Naive thymus-derived CD4-positive, alpha-beta T cell (primary cell): Measurements from ENCODE around the gene SUGCT. TPM values are rescaled to one million over a fixed set of nuclear protein-coding genes. Genes with fewer than 3 reads are reported as not detected.
"Not testable (repeated sequence)": the region's sequence is repeated elsewhere in the genome, so short reads cannot be mapped to it uniquely, and the experiment has no call there.

Experiments
- ATAC-seq: fragments of 150-1000 bp; cut with Tn5 transposase; 2 replicates; pipeline ENCODE4 v1.10.0; 2021; ENCODE audit warnings: mild to moderate bottlenecking, moderate library complexity
- CTCF ChIA-PET: fragments of 350-600 bp; sonication (Branson Sonifier 250); formaldehyde crosslinking; loops from one replicate; lab custom pipeline; 2021; ENCODE audit warnings: antibody characterized with exemption; lab: Charles Lee
- POLR2A ChIA-PET: fragments of 350-600 bp; sonication (Branson Sonifier 250); formaldehyde crosslinking; loops from one replicate; lab custom pipeline; 2021; ENCODE audit warnings: antibody characterized with exemption, inconsistent platforms; lab: Charles Lee
- DNase-seq, 9 donors: peaks; one replicate each; pipeline versions ENCODE4 v3.0.0 to v3.0.0-alpha.2; 2020 to 2022; ENCODE audit warnings: mixed read lengths in 1 of 9
- H3K27ac ChIP-seq: one replicate; pipeline ENCODE4 v1.7.0; 2013; ENCODE audit warnings: mild to moderate bottlenecking, low read depth, low read length, moderate library complexity
- H3K27me3 ChIP-seq, 2 donors: one replicate each; pipeline ENCODE4 v1.7.0; 2013; ENCODE audit warnings: low read length in 2 of 2, mild to moderate bottlenecking in 2 of 2, moderate library complexity in 2 of 2; ENCODE audit not compliant: control insufficient read depth in 2 of 2, insufficient read depth in 2 of 2
- H3K36me3 ChIP-seq, 3 experiments: 1 replicate in 2 of 3; 2 replicates in 1 of 3; pipeline ENCODE4 v1.7.0; 2013; ENCODE audit warnings: low read length in 3 of 3, mild to moderate bottlenecking in 3 of 3, moderate library complexity in 1 of 3; ENCODE audit not compliant: insufficient read depth in 3 of 3, control insufficient read depth in 2 of 3
- H3K4me1 ChIP-seq, 2 donors: one replicate each; pipeline ENCODE4 v1.7.0; 2013; ENCODE audit warnings: low read length in 2 of 2, mild to moderate bottlenecking in 2 of 2, moderate library complexity in 1 of 2; ENCODE audit not compliant: control insufficient read depth in 2 of 2, insufficient read depth in 2 of 2
- H3K4me3 ChIP-seq: 2 replicates; pipeline ENCODE4 v1.7.0; 2013; ENCODE audit warnings: mild to moderate bottlenecking, low read length
- H3K9me3 ChIP-seq, 3 experiments: 1 replicate in 2 of 3; 2 replicates in 1 of 3; pipeline ENCODE4 v1.7.0; 2013; ENCODE audit warnings: low read length in 3 of 3; ENCODE audit not compliant: control insufficient read depth in 2 of 3
- H3K27ac Mint-ChIP-seq, 9 donors: one replicate each; pipeline ENCODE4 v1.8.0; 2020 to 2022; ENCODE audit warnings: mixed read lengths in 9 of 9, mild to moderate bottlenecking in 8 of 9, moderate library complexity in 5 of 9, inconsistent platforms in 2 of 9
- H3K27me3 Mint-ChIP-seq, 5 donors: one replicate each; pipeline ENCODE4 v1.8.0; 2021 to 2022; ENCODE audit warnings: mixed read lengths in 5 of 5, mild to moderate bottlenecking in 1 of 5
- H3K36me3 Mint-ChIP-seq, 5 donors: one replicate each; pipeline ENCODE4 v1.8.0; 2020 to 2022; ENCODE audit warnings: mixed read lengths in 5 of 5, mild to moderate bottlenecking in 3 of 5, inconsistent platforms in 1 of 5
- H3K4me1 Mint-ChIP-seq, 7 donors: one replicate each; pipeline ENCODE4 v1.8.0; 2020 to 2022; ENCODE audit warnings: mixed read lengths in 7 of 7, mild to moderate bottlenecking in 3 of 7, inconsistent platforms in 1 of 7
- H3K4me3 Mint-ChIP-seq, 10 donors: one replicate each; pipeline ENCODE4 v1.8.0; 2020 to 2022; ENCODE audit warnings: mild to moderate bottlenecking in 10 of 10, mixed read lengths in 10 of 10, moderate library complexity in 6 of 10, inconsistent platforms in 2 of 10
- H3K9me3 Mint-ChIP-seq, 11 donors: one replicate each; pipeline ENCODE4 v1.8.0; 2020 to 2022; ENCODE audit warnings: mixed read lengths in 11 of 11, mild to moderate bottlenecking in 4 of 11, inconsistent platforms in 1 of 11, moderate library complexity in 1 of 11
- intact Hi-C, 2 donors: fragments of 100-400 bp; cut with micrococcal nuclease; formaldehyde crosslinking; loops; one replicate each; pipeline ENCODE4 v1.15.1; 2023
- polyA plus RNA-seq, 2 donors: library from polyadenylated mRNA; unstranded; fragments of 300-500 nt; fragmentation: Illumina TruSeq; gene quantifications; one replicate each; pipeline ENCODE4 v1.2.3, GENCODE V29; 2021
- total RNA-seq, 6 experiments: library from RNA in 5 of 6; stranded (reverse) in 5 of 6; gene quantifications; 1 replicate in 5 of 6; 2 replicates in 1 of 6; pipeline ENCODE4 v1.2.3 and lab custom pipeline; 2021 to 2026

Gene SUGCT
- total and polyA plus RNA-seq, 7 experiments from 2014 or later: 0.95 to 2.7 (median 2.2) TPM; not detected in 1

DNA sequence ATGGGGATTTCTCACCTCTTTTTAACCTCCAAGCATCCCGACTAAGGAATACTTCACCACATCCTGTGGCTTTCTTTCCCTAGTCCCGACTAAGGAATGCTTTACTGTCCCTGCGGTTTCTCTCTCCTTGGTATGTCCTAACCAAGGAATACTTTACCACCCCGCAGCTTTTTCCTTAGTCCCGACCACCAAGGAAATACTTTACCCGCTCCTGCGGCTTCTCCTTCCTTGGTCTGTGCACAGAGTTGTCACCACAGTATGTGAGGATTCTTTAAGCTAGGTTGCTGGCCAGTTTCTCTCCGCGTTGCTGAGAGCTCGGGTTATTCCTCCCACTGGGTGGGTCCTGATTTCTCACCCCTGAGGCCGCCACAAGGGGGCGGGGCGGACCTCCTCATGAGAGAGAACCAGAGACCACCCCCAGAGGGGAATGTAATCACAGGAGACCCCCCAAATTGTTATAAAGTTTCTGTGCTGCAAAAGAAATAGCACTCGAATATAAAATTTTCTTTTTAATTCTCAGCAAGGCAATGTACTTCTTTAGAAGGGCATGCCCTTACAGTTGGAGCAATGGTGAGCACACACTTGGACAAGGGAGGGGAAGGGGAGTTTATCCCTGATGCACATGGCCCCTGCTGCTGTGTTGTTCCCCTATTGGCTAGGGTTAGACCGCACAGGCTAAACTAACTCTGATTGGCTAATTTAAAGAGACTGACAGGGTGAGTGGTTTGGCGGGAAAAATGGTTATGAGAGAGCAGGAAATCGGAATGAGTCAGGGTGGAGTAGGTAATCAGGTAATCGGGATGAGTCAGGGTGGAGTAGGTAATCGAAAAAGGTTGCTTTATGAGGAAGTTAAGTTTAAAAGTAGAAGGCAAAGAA is 12.8 kb downstream of the SUGCT start:
- H3K4me1 Mint-ChIP-seq: peaks cover 0 to 3% (median 0%) of the 10 kb centered on the region in 7 donors
- Histone ChIP-seq H3K9me3 (no peaks in the 10 kb centered on the region), H3K4me1 (no peaks in the 10 kb centered on the region), H3K4me3 (no peak overlapping the region), H3K27me3 (no peaks in the 10 kb centered on the region), H3K27ac (no peak overlapping the region), H3K36me3 (no peaks in the 10 kb centered on the region)
- no peak overlapping the region for H3K4me3 Mint-ChIP-seq
- peaks cover 0 to 12% (median 4%) of the 10 kb centered on the region in 5 donors for H3K36me3 Mint-ChIP-seq
- POLR2A ChIA-PET: no interaction called here
- peaks cover 4 to 19% (median 11%) of the 10 kb centered on the region in 5 donors for H3K27me3 Mint-ChIP-seq
- peak overlapping the region in 1 of 9 donors; percentile 23 for H3K27ac Mint-ChIP-seq
- CTCF ChIA-PET: no interaction called here
- ATAC-seq: no peak
- DNase-seq: no peak
- peaks cover 0 to 4% (median 0%) of the 10 kb centered on the region in 11 donors for H3K9me3 Mint-ChIP-seq
- intact Hi-C loops: no loop called here

- H3K4me1 ChIP-seq, H3K27me3 ChIP-seq, H3K9me3 ChIP-seq, DNase-seq, H3K9me3 Mint-ChIP-seq, H3K36me3 ChIP-seq, intact Hi-C loops, CTCF ChIA-PET, H3K4me3 ChIP-seq, H3K4me3 Mint-ChIP-seq, POLR2A ChIA-PET, ATAC-seq, H3K27ac ChIP-seq, H3K4me1 Mint-ChIP-seq: not testable (repeated sequence)
- peaks cover 4 to 19% (median 11%) of the 10 kb centered on the region in 5 donors for H3K27me3 Mint-ChIP-seq
- peak overlapping the region in 1 of 9 donors; percentile 23 for H3K27ac Mint-ChIP-seq
- peaks cover 0 to 12% (median 4%) of the 10 kb centered on the region in 5 donors for H3K36me3 Mint-ChIP-seq
Observed at GRCh38 chr7:40148247-40148580, 13.4 kb downstream of the SUGCT start.

GRCh38 chr7:40148671-40149070 is 13.9 kb downstream of the SUGCT start:
- H3K9me3 Mint-ChIP-seq: peaks cover 0 to 4% (median 0%) of the 10 kb centered on the region in 11 donors
- H3K4me1 ChIP-seq: no peaks in the 10 kb centered on the region
- peaks cover 0 to 3% (median 0%) of the 10 kb centered on the region in 7 donors for H3K4me1 Mint-ChIP-seq
- no peaks in the 10 kb centered on the region for H3K27me3 ChIP-seq
- ATAC-seq: no peak
- no peak overlapping the region for H3K27ac ChIP-seq
- peaks cover 0 to 9% (median 3%) of the 10 kb centered on the region in 5 donors for H3K36me3 Mint-ChIP-seq
- ChIA-PET POLR2A (no interaction called here), CTCF (no interaction called here)
- H3K4me3 Mint-ChIP-seq: no peak overlapping the region
- H3K9me3 ChIP-seq: no peaks in the 10 kb centered on the region
- no peaks in the 10 kb centered on the region for H3K36me3 ChIP-seq
- intact Hi-C loops: no loop called here
- no peak overlapping the region for H3K4me3 ChIP-seq
- peaks cover 4 to 15% (median 7%) of the 10 kb centered on the region in 5 donors for H3K27me3 Mint-ChIP-seq
- H3K27ac Mint-ChIP-seq: no peak overlapping the region
- DNase-seq: no peak

- intact Hi-C loops: no loop called here
- Histone ChIP-seq H3K27ac (no peak overlapping the region), H3K4me1 (no peaks in the 10 kb centered on the region), H3K9me3 (no peaks in the 10 kb centered on the region), H3K4me3 (no peak overlapping the region), H3K36me3 (no peaks in the 10 kb centered on the region), H3K27me3 (no peaks in the 10 kb centered on the region)
- ATAC-seq (no peak), DNase-seq (no peak)
- Mint-ChIP-seq H3K27ac (peak overlapping the region in 1 of 9 donors; percentile 77), H3K9me3 (peaks cover 0 to 4% (median 0%) of the 10 kb centered on the region in 11 donors), H3K27me3 (peaks cover 0 to 9% (median 6%) of the 10 kb centered on the region in 5 donors), H3K4me3 (no peak overlapping the region), H3K36me3 (peaks cover 0 to 5% (median 3%) of the 10 kb centered on the region in 5 donors), H3K4me1 (peaks cover 0 to 3% (median 0%) of the 10 kb centered on the region in 7 donors)
- ChIA-PET CTCF (no interaction called here), POLR2A (no interaction called here)
Observed at GRCh38 chr7:40151504-40151903, 16.7 kb downstream of the SUGCT start.

DNA sequence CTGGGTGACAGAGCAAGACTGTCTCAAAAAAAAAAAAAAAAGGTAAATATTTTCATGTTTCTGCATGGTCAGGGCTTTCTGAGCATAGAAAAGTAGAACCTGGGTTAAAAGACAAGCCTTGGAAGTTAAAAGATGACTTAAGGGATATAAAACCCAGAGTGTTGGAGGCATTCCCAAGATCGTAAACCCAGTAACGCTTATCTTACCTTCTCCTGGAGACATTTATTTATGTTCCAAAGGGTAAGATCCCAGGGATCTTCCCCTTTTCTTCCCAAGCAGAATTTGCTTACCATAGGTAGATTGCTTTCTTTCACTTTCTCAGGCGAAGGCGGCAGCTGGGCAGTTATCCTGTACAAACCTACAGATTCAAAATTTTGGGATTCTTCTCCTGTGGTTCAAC is 22.2 kb downstream of the SUGCT start:
- Mint-ChIP-seq H3K4me1 (no peaks in the 10 kb centered on the region), H3K27me3 (peaks cover 0 to 3% (median 0%) of the 10 kb centered on the region in 5 donors), H3K4me3 (no peak overlapping the region), H3K9me3 (no peaks in the 10 kb centered on the region), H3K36me3 (no peaks in the 10 kb centered on the region), H3K27ac (no peak overlapping the region)
- intact Hi-C loops: no loop called here
- ATAC-seq (no peak), DNase-seq (no peak)
- H3K27me3 ChIP-seq: no peaks in the 10 kb centered on the region
- H3K9me3 ChIP-seq: no peaks in the 10 kb centered on the region
- CTCF ChIA-PET: no interaction called here
- H3K36me3 ChIP-seq: no peaks in the 10 kb centered on the region
- no peak overlapping the region for H3K4me3 ChIP-seq
- H3K4me1 ChIP-seq: no peaks in the 10 kb centered on the region
- H3K27ac ChIP-seq: no peak overlapping the region
- POLR2A ChIA-PET: no interaction called here

DNA sequence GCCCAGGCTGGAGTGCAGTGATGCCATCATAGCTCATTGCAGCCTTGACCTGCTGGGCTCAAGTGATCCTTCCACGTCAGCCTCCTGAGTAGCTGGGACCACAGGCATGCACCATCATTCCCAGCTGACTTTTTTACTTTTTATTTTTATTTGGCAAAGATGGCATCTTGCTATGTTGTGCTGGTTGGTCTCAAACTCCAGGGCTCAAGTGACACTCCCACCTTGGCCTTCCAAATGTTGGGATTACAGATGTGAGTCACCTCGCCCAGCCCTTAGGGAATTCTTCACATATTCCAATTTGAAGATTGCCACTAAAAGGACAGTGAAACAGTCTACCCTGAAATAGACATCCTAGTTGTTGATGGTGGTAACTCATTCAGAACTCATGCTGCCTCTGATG is 27.7 kb downstream of the SUGCT start:
- H3K4me3 ChIP-seq: no peak overlapping the region
- Mint-ChIP-seq H3K4me1 (no peaks in the 10 kb centered on the region), H3K9me3 (no peaks in the 10 kb centered on the region), H3K27ac (no peak overlapping the region), H3K4me3 (no peak overlapping the region), H3K36me3 (peaks cover 0 to 5% (median 0%) of the 10 kb centered on the region in 5 donors), H3K27me3 (no peaks in the 10 kb centered on the region)
- ATAC-seq (no peak), DNase-seq (no peak)
- no peaks in the 10 kb centered on the region for H3K4me1 ChIP-seq
- no peaks in the 10 kb centered on the region for H3K27me3 ChIP-seq
- no peak overlapping the region for H3K27ac ChIP-seq
- POLR2A ChIA-PET: no interaction called here
- intact Hi-C loops: no loop called here
- CTCF ChIA-PET: no interaction called here
- H3K36me3 ChIP-seq: no peaks in the 10 kb centered on the region
- no peaks in the 10 kb centered on the region for H3K9me3 ChIP-seq

GRCh38 chr7:40165216-40165615 is 30.4 kb downstream of the SUGCT start:
- Histone ChIP-seq H3K27ac (no peak overlapping the region), H3K27me3 (no peaks in the 10 kb centered on the region), H3K4me3 (no peak overlapping the region), H3K4me1 (no peaks in the 10 kb centered on the region), H3K36me3 (no peaks in the 10 kb centered on the region), H3K9me3 (no peaks in the 10 kb centered on the region)
- ATAC-seq: no peak
- intact Hi-C loops: no loop called here
- ChIA-PET POLR2A (no interaction called here), CTCF (no interaction called here)
- Mint-ChIP-seq H3K4me1 (no peaks in the 10 kb centered on the region), H3K27ac (no peak overlapping the region), H3K36me3 (peaks cover 0 to 7% (median 0%) of the 10 kb centered on the region in 5 donors), H3K27me3 (no peaks in the 10 kb centered on the region), H3K9me3 (peaks cover 0 to 2% (median 0%) of the 10 kb centered on the region in 11 donors), H3K4me3 (no peak overlapping the region)
- DNase-seq: no peak
